ENCODE data around the gene PLD1.

DNA sequence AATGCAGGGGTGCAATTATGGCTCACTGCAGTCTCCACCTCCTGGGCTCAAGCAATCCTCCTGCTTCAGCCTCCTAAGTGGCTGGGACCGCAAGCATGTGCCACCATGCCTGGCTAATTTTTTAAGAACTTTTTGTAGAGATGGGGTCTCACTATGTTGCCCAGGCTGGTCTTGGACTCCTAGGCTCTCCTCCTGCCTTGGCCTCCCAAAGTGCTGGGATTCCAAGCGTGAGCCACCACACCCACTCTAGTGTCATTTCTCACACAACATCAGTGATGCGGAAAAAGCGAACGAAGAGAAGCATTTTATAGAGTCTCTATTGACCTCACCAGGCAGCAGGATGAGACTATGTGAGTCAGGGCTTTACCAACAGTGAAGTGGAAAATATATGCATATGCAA, 137.7 kb downstream of the PLD1 start:
- TF ChIP-seq, protein P1, sequence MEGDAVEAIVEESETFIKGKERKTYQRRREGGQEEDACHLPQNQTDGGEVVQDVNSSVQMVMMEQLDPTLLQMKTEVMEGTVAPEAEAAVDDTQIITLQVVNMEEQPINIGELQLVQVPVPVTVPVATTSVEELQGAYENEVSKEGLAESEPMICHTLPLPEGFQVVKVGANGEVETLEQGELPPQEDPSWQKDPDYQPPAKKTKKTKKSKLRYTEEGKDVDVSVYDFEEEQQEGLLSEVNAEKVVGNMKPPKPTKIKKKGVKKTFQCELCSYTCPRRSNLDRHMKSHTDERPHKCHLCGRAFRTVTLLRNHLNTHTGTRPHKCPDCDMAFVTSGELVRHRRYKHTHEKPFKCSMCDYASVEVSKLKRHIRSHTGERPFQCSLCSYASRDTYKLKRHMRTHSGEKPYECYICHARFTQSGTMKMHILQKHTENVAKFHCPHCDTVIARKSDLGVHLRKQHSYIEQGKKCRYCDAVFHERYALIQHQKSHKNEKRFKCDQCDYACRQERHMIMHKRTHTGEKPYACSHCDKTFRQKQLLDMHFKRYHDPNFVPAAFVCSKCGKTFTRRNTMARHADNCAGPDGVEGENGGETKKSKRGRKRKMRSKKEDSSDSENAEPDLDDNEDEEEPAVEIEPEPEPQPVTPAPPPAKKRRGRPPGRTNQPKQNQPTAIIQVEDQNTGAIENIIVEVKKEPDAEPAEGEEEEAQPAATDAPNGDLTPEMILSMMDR (IDR thresholded peaks at IDR 0.05): no peak
- no peak for TF ChIP-seq POLR2A (IDR thresholded peaks at IDR 0.05)

Data from esophagus squamous epithelium (tissue), 4 donors.